Esophagus squamous epithelium (tissue), 5 donors: Measurements from ENCODE around the gene RRAS2. TPM values are rescaled to one million over a fixed set of nuclear protein-coding genes. Genes with fewer than 3 reads are reported as not detected.

ENCODE experiments used
- DNase-seq: peaks from one replicate; lab custom pipeline; 2025; lab: John Stamatoyannopoulos, UW
- H3K27ac ChIP-seq, 4 donors: fragments of 200-600 bp; sonication (generic); one replicate each; pipeline ENCODE4 v1.5.1; 2016 to 2019; ENCODE audit warnings: mild to moderate bottlenecking in 1 of 4
- H3K27me3 ChIP-seq, 4 donors: fragments of 200-600 bp; sonication (generic); 1 replicate in 3 of 4; 2 replicates in 1 of 4; pipeline versions ENCODE4 v1.5.1 to v1.6.0; 2017 to 2021; ENCODE audit warnings: antibody characterized with exemption in 1 of 4
- H3K36me3 ChIP-seq, 3 donors: fragments of 200-600 bp; sonication (generic); one replicate each; pipeline ENCODE4 v1.5.1; 2016 to 2019
- H3K4me1 ChIP-seq, 3 donors: fragments of 200-600 bp; sonication (generic); one replicate each; pipeline ENCODE4 v1.5.1; 2017 to 2019
- H3K4me3 ChIP-seq, 4 donors: fragments of 200-600 bp; sonication (generic); 1 replicate in 3 of 4; 2 replicates in 1 of 4; pipeline ENCODE4 v1.5.1; 2016 to 2019; ENCODE audit warnings: mild to moderate bottlenecking in 2 of 4, moderate library complexity in 1 of 4
- H3K9me3 ChIP-seq, 3 donors: fragments of 200-600 bp; sonication (generic); one replicate each; pipeline ENCODE4 v1.5.1; 2016 to 2019
- POLR2A ChIP-seq, 4 donors: fragments of 450-650 bp; IDR thresholded peaks; one replicate each; pipeline ENCODE4 v1.6.1; 2017; ENCODE audit warnings: antibody characterized with exemption in 4 of 4, mild to moderate bottlenecking in 4 of 4, moderate library complexity in 3 of 4
- WGBS, 2 donors: methylation state at CpG; one replicate each; pipeline ENCODE4 v1.1.5; 2018; 5-methylcytosine and 5-hydroxymethylcytosine counted together
- intact Hi-C: fragments of 100-400 bp; cut with DNase I; formaldehyde crosslinking; loops from one replicate; pipeline ENCODE4 v1.15.0; 2022
- total RNA-seq, 4 donors: library from RNA; depleted of rRNA; stranded (reverse); fragments of >200 nt; gene quantifications; one replicate each; pipeline ENCODE4 v1.1.0, GENCODE V29; 2016
- TF ChIP-seq, protein P1 (sequence below), 6 experiments: fragments of 450-650 bp in 4 of 6; fragments of 200-600 bp in 2 of 6; sonication (generic) in 2 of 6; IDR thresholded peaks; one replicate each; pipeline ENCODE4 v1.5.1; 2016 to 2019; ENCODE audit warnings: antibody characterized with exemption in 6 of 6, mild to moderate bottlenecking in 4 of 6, moderate library complexity in 4 of 6
- donor health status: DM: yes; HTN: yes; CAD: no.

The RRAS2 gene
- total RNA-seq, 4 donors from 2014 or later = 14.1 to 42.5 (median 29.0) TPM

DNA sequence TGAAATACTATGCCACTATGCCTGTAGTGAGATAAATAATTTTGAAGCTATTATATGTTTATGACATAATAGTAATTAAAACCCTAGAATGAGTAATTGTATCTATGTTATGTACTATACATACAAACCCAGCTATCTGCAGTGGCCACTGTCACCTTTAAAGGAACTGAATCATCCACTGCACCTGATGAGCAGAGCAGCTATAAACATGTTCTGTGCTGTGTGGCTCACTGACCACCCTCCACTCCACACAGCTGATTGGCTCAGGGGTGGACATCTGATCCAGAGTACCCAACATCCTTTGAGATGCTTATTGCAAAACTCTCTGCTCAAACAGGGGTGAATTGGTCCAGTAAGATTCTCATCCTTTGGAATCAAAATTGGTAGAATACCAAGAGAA is 19.2 kb upstream of the RRAS2 start:
- TF ChIP-seq POLR2A (IDR thresholded peaks at IDR 0.05) = no peak
- TF ChIP-seq, protein P1, sequence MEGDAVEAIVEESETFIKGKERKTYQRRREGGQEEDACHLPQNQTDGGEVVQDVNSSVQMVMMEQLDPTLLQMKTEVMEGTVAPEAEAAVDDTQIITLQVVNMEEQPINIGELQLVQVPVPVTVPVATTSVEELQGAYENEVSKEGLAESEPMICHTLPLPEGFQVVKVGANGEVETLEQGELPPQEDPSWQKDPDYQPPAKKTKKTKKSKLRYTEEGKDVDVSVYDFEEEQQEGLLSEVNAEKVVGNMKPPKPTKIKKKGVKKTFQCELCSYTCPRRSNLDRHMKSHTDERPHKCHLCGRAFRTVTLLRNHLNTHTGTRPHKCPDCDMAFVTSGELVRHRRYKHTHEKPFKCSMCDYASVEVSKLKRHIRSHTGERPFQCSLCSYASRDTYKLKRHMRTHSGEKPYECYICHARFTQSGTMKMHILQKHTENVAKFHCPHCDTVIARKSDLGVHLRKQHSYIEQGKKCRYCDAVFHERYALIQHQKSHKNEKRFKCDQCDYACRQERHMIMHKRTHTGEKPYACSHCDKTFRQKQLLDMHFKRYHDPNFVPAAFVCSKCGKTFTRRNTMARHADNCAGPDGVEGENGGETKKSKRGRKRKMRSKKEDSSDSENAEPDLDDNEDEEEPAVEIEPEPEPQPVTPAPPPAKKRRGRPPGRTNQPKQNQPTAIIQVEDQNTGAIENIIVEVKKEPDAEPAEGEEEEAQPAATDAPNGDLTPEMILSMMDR (IDR thresholded peaks at IDR 0.05) = no peak
- Histone ChIP-seq H3K4me1 (peaks cover 0 to 15% (median 4%) of the 10 kb centered on the region in 3 donors), H3K27ac (no peak overlapping the region), H3K27me3 (peaks cover 0 to 5% (median 0%) of the 10 kb centered on the region in 4 donors), H3K9me3 (no peaks in the 10 kb centered on the region), H3K4me3 (no peak overlapping the region), H3K36me3 (no peaks in the 10 kb centered on the region)
- intact Hi-C loops = no loop called here
- DNase-seq = no peak

DNA sequence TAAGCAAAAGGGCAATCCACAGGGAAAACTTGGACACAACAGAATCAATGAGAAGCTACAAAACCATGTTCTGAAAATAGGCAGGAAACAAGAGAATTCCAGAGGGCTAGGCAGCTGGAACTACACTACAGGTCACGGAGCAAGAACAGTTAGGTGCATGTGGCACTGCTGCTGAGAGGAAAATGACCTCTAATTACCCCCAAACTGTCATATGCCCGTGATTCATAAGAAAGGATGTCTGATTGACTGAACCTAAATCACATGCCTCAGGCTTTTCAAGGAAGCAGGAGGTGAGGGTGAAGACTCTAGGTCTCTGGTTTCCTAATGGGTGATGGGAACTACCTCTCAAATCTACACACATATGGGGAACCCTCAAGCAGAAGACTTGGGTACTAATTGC is 17.9 kb upstream of the RRAS2 start:
- TF ChIP-seq, protein P1 (IDR thresholded peaks at IDR 0.05) = no peak
- TF ChIP-seq POLR2A (IDR thresholded peaks at IDR 0.05) = no peak
- DNase-seq = no peak
- no peak overlapping the region for H3K4me3 ChIP-seq
- no peaks in the 10 kb centered on the region for H3K9me3 ChIP-seq
- no peaks in the 10 kb centered on the region for H3K36me3 ChIP-seq
- H3K27me3 ChIP-seq = peaks cover 0 to 5% (median 0%) of the 10 kb centered on the region in 4 donors
- intact Hi-C loops = no loop called here
- no peak overlapping the region for H3K27ac ChIP-seq
- 51 to 65% methylated on average over 2 of the region's 2 CpGs for WGBS, 2 donors
- H3K4me1 ChIP-seq = peaks cover 0 to 14% (median 4%) of the 10 kb centered on the region in 3 donors

DNA sequence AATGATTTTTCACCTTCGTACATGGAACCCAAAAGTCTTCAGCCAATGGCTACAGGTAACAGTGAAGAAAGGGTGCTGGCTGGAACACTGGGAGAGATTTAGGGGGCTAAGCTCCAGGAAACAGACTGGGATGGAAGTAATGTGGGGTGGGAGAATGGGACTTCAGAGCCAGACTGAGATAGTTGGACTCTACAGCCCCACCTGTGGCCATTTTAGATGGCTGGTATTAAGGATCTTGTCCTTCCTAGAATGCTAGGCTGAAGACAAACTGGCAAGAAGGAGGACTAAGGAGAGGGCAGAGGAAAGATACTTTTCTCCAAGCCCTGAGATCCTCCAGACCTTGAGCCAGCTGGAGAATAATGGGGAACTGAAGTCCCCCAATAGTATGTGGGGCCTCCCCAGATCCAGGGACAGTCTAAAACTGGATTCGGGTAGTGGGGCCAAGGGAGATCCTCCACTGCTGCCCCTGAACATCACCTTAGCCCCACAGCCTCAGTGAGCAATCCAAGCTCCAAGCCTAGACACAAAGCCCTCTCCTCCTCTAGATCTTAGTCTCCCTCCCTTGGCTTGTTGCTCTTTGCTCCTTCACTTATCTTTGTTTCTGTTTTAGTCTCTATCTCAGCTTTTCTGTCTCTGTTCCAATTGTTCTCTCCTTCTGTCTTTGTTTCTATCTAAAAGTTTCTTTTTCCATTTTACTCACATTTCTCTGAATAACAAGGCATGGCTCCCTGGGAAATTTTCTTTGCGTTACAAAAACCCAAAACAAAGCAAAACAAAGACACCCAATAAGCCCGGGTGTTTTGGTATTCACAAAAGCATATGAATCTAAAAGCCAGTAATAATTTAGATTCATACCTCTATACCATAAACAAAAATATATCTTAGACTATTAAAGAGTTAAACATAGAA is 16.2 kb upstream of the RRAS2 start:
- intact Hi-C loops = no loop called here
- no peak overlapping the region for H3K4me3 ChIP-seq
- no peak overlapping the region for H3K27ac ChIP-seq
- DNase-seq = no peak
- H3K9me3 ChIP-seq = no peaks in the 10 kb centered on the region
- 68 to 76% methylated on average over 4 of the region's 4 CpGs for WGBS, 2 donors
- TF ChIP-seq, protein P1 (IDR thresholded peaks at IDR 0.05) = no peak
- TF ChIP-seq POLR2A (IDR thresholded peaks at IDR 0.05) = no peak
- no peaks in the 10 kb centered on the region for H3K36me3 ChIP-seq
- no peaks in the 10 kb centered on the region for H3K4me1 ChIP-seq
- no peaks in the 10 kb centered on the region for H3K27me3 ChIP-seq

DNA sequence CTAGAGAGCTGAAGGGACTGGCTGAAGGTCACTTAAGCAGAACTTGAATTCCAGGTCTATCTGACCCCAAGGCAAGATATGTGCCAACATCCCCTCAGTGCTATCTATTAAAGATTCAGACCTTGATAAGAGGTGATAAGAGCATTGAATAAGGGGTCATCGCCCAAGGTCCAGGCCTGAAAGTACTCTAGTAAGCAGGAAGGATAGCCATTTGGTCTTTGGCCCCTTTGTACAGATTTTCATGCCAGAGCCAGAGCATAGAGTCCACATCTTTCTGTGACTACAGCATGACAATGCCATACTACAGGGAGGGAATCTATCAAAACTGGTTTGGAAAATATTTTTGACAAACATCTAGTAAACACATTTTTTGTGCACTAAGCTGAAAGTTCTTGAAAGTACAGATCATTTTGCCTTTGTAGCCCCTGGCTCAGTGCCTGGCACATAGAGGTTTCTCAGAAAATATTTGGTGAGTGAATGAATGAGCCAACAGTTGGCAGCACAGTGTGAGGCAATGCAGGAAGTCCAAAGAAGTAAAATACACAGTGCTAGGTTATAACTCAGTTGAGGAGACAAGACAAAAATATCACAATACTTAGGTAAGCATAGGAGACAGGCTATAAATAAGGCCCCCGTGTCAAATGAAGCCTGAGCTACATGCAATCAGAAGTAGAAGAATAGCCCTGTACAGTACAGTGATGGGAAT is 15.1 kb upstream of the RRAS2 start:
- WGBS, 2 donors = 66 to 71% methylated on average over 2 of the region's 2 CpGs
- H3K27ac ChIP-seq = peak overlapping the region in 2 of 4 donors; percentile 43 to 60

More for the DNA sequence above, 15.1 kb upstream of the RRAS2 start:
- no peak for DNase-seq
- Histone ChIP-seq H3K9me3 (no peaks in the 10 kb centered on the region), H3K4me1 (no peaks in the 10 kb centered on the region), H3K27me3 (no peaks in the 10 kb centered on the region), H3K4me3 (no peak overlapping the region), H3K36me3 (no peaks in the 10 kb centered on the region)
- TF ChIP-seq POLR2A (IDR thresholded peaks at IDR 0.05) = no peak
- TF ChIP-seq, protein P1 (IDR thresholded peaks at IDR 0.05) = no peak
- intact Hi-C loops = no loop called here
